Smooth muscle cell (in vitro differentiated cells): Measurements from ENCODE around the gene RANBP1. TPM values are rescaled to one million over a fixed set of nuclear protein-coding genes. Genes with fewer than 3 reads are reported as not detected.

ENCODE experiments used
- DNase-seq: peaks from one replicate; lab custom pipeline; 2025; ENCODE audit not compliant: unreplicated experiment; lab: John Stamatoyannopoulos, UW
- H2AFZ ChIP-seq: fragments of 200-600 bp; sonication (generic); 2 replicates; pipeline ENCODE4 v1.6.0; 2016; ENCODE audit warnings: antibody characterized with exemption, low read depth, mild to moderate bottlenecking
- H3F3A ChIP-seq: fragments of 200-600 bp; sonication (generic); 2 replicates; pipeline ENCODE4 v1.6.0; 2017; ENCODE audit warnings: antibody characterized with exemption, low read depth
- H3K27ac ChIP-seq: fragments of 200-600 bp; sonication (generic); 2 replicates; pipeline ENCODE4 v1.5.1; 2016; ENCODE audit warnings: low read depth, mild to moderate bottlenecking
- H3K27me3 ChIP-seq: fragments of 200-600 bp; sonication (generic); 2 replicates; pipeline ENCODE4 v1.6.1; 2016; ENCODE audit warnings: low read depth, mild to moderate bottlenecking
- H3K36me3 ChIP-seq: fragments of 200-600 bp; sonication (generic); 2 replicates; pipeline ENCODE4 v1.5.1; 2016; ENCODE audit warnings: low read depth
- H3K4me1 ChIP-seq: fragments of 200-600 bp; sonication (generic); 2 replicates; pipeline ENCODE4 v1.5.1; 2016; ENCODE audit warnings: low read depth
- H3K4me2 ChIP-seq: fragments of 200-600 bp; sonication (generic); 2 replicates; pipeline ENCODE4 v1.6.0; 2016; ENCODE audit warnings: mild to moderate bottlenecking
- H3K4me3 ChIP-seq: fragments of 200-600 bp; sonication (generic); 2 replicates; pipeline ENCODE4 v1.5.1; 2016; ENCODE audit warnings: mild to moderate bottlenecking
- H3K79me2 ChIP-seq: fragments of 200-600 bp; sonication (generic); 2 replicates; pipeline ENCODE4 v1.6.0; 2016; ENCODE audit warnings: low read depth, mild to moderate bottlenecking
- H3K9ac ChIP-seq: fragments of 200-600 bp; sonication (generic); 2 replicates; pipeline ENCODE4 v1.6.0; 2016; ENCODE audit warnings: low read depth
- H3K9me3 ChIP-seq: fragments of 200-600 bp; sonication (generic); replicated peaks from 2 replicates; pipeline ENCODE4 v1.5.1; 2016; ENCODE audit warnings: low read depth
- H4K20me1 ChIP-seq: fragments of 200-600 bp; sonication (generic); 2 replicates; pipeline ENCODE4 v1.6.0; 2016; ENCODE audit warnings: low read depth
- CTCF ChIP-seq: fragments of 200-600 bp; sonication (generic); IDR thresholded peaks from 2 replicates; pipeline ENCODE4 v1.5.1; 2017; ENCODE audit warnings: borderline replicate concordance, mild to moderate bottlenecking, antibody characterized with exemption; ENCODE audit not compliant: insufficient read depth, poor library complexity, severe bottlenecking
- WGBS: methylation state at CpG from one replicate; pipeline ENCODE4 v1.1.7; 2016; ENCODE audit warnings: low lambda C conversion rate; 5-methylcytosine and 5-hydroxymethylcytosine counted together
- polyA plus RNA-seq: library from polyadenylated mRNA; unstranded; fragments of >200 nt; fragmentation: Nextera tagmentation; extraction: Ambion mirVana; gene quantifications from 2 replicates; pipeline ENCODE4 v1.2.1, GENCODE V29; 2016
- total RNA-seq: library from RNA; depleted of rRNA; stranded (reverse); fragments of >200 nt; gene quantifications from 2 replicates; pipeline ENCODE4 v1.2.3, GENCODE V29; 2014

Gene RANBP1
- total and polyA plus RNA-seq, 2 experiments from 2014 or later, result 235 to 331 TPM

DNA sequence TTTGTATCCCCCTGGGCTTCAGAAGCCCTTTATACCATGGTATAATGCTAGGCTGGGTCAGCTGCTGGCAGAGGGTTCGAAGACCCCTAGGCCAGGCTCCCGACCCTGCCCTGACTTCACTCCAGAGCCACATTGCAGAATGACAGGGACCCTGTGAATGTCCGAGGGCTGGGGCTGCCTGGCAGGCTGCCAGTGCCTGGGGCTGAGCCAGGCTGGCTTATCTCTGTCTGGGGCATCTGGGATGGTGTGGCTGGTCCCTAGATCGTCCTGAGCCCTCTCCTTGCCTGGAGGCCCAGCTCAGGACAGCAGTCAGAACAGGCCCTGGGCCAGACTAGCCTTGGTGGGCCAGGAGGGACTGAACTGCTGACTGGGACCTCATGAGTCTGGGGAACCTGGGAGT lies 19.4 kb downstream of the RANBP1 start:
- Histone ChIP-seq H3K4me1 (peaks cover 7% of the 10 kb centered on the region), H3K27me3 (no peaks in the 10 kb centered on the region), H3K9ac (no peak overlapping the region), H3K36me3 (no peaks in the 10 kb centered on the region), H4K20me1 (peaks cover 82% of the 10 kb centered on the region), H3K9me3 (no peaks in the 10 kb centered on the region), H2AFZ (no peak overlapping the region), H3F3A (peaks cover 6% of the 10 kb centered on the region), H3K27ac (no peak overlapping the region), H3K4me3 (no peak overlapping the region), H3K4me2 (peak overlapping the region; percentile 19), H3K79me2 (peaks cover 58% of the 10 kb centered on the region)
- 31% methylated on average over 4 of the region's 4 CpGs for WGBS
- no peak for DNase-seq
- TF ChIP-seq CTCF, result no peak

DNA sequence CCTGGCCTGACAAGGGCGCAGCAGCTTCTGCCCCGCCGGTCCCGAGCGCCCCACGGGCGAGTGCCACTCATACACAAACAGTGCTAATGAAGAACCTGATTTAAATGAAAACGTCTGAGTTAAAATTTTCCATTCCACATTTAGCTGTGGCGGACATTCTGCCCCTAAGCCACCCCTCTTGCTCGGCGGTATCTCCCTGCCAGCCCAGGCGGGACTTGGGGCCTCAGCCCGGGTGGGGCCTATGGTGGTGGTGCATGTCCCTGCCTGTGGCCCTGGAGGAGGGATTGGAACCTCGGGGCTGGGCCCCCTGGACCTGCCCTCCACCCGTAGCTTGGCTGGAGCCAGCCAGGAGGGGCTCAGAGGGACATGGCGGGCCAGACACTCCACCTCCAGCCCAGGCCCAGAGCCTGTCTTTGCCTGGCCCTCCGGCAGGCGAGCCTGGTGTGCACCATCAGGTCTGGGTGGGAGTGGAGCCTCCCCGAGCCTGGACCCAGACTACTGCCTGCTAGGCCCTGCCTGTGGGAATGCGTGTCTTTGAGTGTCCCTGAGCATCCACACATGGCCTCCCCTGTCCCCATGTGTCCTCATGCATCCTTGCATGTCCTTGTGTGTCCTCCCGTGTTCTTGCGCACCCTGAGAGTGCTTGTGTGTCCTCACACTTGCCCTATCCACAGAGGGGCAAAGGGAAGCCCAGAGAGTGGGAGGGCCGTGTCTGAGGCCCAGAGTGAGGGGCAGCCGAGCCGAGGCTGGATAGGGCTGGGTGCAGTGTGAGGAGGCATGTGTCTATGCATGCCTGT lies 20.1 kb downstream of the RANBP1 start:
- H3K4me1 ChIP-seq, result peaks cover 7% of the 10 kb centered on the region
- no peaks in the 10 kb centered on the region for H3F3A ChIP-seq
- H3K36me3 ChIP-seq, result no peaks in the 10 kb centered on the region
- no peaks in the 10 kb centered on the region for H3K27me3 ChIP-seq
- peaks cover 58% of the 10 kb centered on the region for H3K79me2 ChIP-seq
- WGBS, result 83% methylated on average over 25 of the region's 25 CpGs
- no peak overlapping the region for H2AFZ ChIP-seq
- no peak overlapping the region for H3K4me2 ChIP-seq
- DNase-seq, result no peak
- H4K20me1 ChIP-seq, result peaks cover 90% of the 10 kb centered on the region
- no peak overlapping the region for H3K9ac ChIP-seq
- no peak overlapping the region for H3K4me3 ChIP-seq
- no peak overlapping the region for H3K27ac ChIP-seq
- H3K9me3 ChIP-seq, result no peaks in the 10 kb centered on the region
- no peak for TF ChIP-seq CTCF

DNA sequence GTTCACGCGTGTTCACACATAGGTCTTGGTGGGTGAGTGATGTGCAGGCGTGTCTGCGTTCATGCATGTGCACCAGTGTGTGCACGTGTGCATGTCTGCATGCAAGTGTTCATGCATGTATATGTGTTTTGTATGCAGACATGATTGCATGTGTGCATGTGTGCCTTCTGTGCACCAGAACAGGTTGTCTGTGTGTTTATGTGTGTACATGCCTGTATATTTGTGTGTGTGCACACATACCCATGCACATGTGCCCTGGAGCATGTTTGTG lies 20.6 kb downstream of the RANBP1 start:
- DNase-seq, result no peak
- no peaks in the 10 kb centered on the region for H3K27me3 ChIP-seq
- TF ChIP-seq CTCF, result no peak

DNA sequence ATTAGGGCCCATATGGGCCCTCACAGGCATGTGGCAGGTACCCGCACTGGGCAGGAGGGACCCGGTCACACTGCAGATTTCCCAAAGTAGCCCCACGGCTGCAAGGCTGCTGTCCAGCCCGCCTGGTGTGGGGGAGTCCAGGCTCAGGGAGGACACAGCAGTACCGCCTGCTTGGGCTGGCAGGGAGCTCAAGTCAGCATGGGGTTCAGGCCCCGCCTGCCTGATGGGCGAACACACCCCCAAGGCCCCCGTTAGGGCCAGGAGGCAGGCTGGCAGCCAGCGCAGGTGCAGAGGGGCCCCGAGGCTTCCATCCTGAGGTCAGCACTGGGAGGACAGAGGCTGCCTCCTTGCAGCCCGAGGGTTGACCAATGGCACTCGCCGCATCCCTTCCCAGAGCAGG lies 21.2 kb downstream of the RANBP1 start:
- Histone ChIP-seq H2AFZ (no peak overlapping the region), H3K9me3 (no peaks in the 10 kb centered on the region), H3K9ac (no peak overlapping the region), H3K4me3 (no peak overlapping the region), H3K79me2 (peaks cover 55% of the 10 kb centered on the region), H3K4me2 (no peak overlapping the region), H4K20me1 (peaks cover 100% of the 10 kb centered on the region), H3K27me3 (no peaks in the 10 kb centered on the region), H3K27ac (no peak overlapping the region), H3F3A (no peaks in the 10 kb centered on the region), H3K4me1 (peaks cover 7% of the 10 kb centered on the region), H3K36me3 (no peaks in the 10 kb centered on the region)
- TF ChIP-seq CTCF, result no peak
- WGBS, result 95% methylated on average over 13 of the region's 13 CpGs
- DNase-seq, result no peak

More for the DNA sequence above, 20.6 kb downstream of the RANBP1 start:
- Histone ChIP-seq H3K9me3 (no peaks in the 10 kb centered on the region), H3K27ac (no peak overlapping the region), H3K4me3 (no peak overlapping the region), H3K9ac (no peak overlapping the region), H3K79me2 (peaks cover 58% of the 10 kb centered on the region), H3K4me1 (peaks cover 7% of the 10 kb centered on the region), H3K36me3 (no peaks in the 10 kb centered on the region), H3F3A (no peaks in the 10 kb centered on the region), H4K20me1 (peaks cover 95% of the 10 kb centered on the region), H3K4me2 (no peak overlapping the region), H2AFZ (no peak overlapping the region)
- WGBS, result 100% methylated on average over 5 of the region's 5 CpGs
